Suppressor macrophage treated with lipopolysaccharide for 1 hour (primary cell): Measurements from ENCODE around the gene TK1.
"Not testable (repeated sequence)": the region's sequence is repeated elsewhere in the genome, so short reads cannot be mapped to it uniquely, and the experiment has no call there.

Experiments used
- DNase-seq, 3 donors: peaks; one replicate each; pipeline ENCODE4 v3.0.0-alpha.2; 2020 to 2022

TK1 gene, protein sequence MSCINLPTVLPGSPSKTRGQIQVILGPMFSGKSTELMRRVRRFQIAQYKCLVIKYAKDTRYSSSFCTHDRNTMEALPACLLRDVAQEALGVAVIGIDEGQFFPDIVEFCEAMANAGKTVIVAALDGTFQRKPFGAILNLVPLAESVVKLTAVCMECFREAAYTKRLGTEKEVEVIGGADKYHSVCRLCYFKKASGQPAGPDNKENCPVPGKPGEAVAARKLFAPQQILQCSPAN

GRCh38 chr17:78186692-78187595 lies at the start of gene TK1, which contains the start of gene AFMID:
Gene TK1 (minus strand): TSS chr17:78187052. CDS start chr17:78186994, 58 bp downstream.
Gene AFMID (plus strand): TSS chr17:78187362. CDS start chr17:78187371, 9 bp downstream.
- peak; percentile 98 to 99 (median 98) for DNase-seq

DNA sequence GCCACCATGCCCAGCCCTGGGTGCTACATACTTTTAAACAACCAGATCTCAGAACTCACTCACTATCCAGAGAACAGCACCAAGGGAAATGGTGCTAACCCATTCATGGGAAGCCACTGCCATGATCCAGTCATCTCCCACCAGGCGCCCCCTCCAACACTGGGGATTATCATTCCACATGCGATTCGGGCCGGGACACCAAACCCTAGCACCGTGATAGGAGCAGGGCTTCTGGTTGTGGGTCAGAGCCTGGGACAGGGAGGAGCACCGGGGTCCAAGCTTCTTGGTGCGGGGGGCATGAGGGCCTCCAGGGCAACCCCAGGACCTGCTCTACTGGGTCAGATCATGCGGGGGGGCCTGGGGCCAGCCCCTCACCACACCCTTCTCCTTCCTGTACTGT lies 49.0 kb upstream of the TK1 start:
- DNase-seq: no peak

- not testable (repeated sequence) for DNase-seq
These were observed 48.2 kb upstream of the TK1 start for GRCh38 chr17:78235022-78235421.

- DNase-seq: no peak
These were observed 47.5 kb upstream of the TK1 start for GRCh38 chr17:78234261-78234865.

DNA sequence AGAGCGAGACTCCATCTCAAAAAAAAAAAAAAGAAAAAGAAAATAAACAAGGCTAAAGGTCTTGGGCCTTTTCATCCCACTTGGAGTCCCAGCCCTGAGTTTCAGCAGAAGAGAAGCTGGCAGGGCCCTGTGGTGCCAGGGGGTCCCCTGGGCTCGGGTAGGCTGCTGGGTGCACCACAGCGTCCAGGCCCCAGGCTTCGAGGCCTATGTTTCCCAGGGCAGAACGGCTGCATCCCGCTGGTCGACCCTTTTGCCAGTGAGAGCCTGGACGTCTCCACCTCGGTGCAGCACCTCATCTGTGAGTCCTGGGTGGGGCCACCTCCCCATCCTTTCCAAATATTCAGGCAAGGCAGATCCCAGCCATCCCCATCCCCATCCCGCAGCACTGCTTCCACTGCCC lies 46.8 kb upstream of the TK1 start:
- no peak for DNase-seq

- peak; percentile 58 to 64 (median 59) for DNase-seq
These were observed 46.0 kb upstream of the TK1 start for GRCh38 chr17:78232859-78233173.

GRCh38 chr17:78231991-78232858 lies 45.4 kb upstream of the TK1 start:
- DNase-seq: peak in 2 of 3 donors; percentile 32 to 59

DNA sequence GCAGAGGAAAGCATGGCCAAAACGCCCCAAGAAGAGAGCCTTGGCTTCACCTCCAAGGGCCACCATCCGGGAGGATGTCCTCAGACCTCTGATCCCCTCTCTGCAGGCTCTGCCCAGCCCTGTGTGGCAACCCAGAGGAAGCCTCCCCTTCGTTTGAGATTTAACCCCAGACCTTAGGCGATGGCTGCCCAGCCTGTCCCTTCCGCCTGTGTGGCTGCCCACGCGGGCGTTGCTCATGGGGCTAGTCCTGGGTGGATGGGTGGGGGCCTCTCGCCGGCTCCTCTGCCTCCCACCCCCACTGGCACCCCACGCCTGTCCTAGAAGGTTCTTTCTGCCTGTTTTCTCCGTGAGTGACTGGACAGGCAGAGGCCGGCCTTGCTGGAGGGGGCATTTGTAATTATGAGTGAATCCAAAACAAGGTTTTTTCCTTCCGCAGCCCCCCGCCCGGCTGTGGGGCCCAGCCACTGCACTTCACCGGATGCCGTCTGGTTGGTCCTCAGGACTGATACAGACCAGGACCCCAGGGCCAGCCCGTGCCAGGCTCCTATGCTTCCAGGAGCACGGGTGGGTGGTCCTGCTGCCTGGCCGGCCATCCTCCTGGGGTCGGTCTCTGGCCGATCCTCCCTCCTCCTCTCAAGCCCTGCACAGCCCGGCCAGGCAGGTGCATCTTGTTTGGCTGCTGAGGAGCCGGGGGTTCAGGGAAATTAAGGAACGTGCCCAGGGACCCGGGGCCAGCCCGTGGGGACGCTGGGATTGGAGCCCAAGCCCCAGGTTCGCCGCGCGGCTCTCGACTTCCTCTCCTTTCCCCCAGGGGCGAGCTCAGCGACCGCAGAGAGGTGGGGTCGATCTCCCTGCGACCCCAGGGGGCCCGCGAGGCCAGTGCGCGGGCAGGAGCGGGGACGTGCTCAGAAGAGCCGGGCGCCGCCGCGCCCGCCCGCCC lies 44.4 kb upstream of the TK1 start, which contains the start of gene TMEM235:
Gene TMEM235 (plus strand): TSS at position 636 of the 940 bp plus-strand sequence. CDS start 393 bp downstream, outside the sequence.
- DNase-seq: no peak

GRCh38 chr17:78230252-78230962 lies 43.6 kb upstream of the TK1 start:
- DNase-seq: no peak

GRCh38 chr17:78228176-78228575 lies 41.3 kb upstream of the TK1 start:
- peak in 2 of 3 donors; percentile 8 to 25 for DNase-seq

- DNase-seq: peak; percentile 89 to 92 (median 89)
These were observed 40.6 kb upstream of the TK1 start for GRCh38 chr17:78227455-78227916.

DNA sequence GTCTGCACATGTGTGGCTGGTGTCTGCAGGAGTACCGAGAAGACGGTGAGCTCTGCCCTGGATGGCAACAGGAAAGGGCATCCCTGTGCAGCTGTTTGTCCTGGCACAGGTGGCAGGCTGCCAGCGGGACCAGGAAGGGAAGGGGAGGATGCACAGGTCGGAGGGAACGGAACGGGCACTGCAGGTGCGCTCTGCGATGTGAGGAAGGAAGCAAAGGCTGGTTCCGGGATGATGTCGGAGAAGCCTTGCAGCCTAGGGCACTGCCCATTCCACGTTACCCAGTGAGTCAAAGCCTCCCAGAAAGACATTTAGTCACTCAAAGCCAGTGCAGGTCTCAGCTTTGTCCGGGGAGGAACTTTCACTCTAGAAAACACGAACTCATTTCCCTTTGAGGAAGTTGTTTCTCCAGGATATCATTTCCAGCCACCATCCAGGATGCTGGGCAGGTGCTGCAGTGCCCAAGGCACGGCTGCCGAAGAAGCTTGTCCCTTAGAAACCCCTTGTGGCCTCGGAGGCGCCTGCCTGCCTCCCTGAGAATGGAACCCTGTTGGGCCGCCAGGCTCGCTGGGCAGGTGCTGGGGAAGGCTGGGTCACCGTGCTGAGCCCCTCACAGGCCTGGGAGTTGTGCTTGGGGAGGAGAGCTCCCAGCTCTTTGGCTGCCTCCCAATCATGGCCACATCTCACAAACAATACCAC lies 40.1 kb upstream of the TK1 start:
- peak; percentile 83 to 89 (median 86) for DNase-seq

GRCh38 chr17:78226055-78226758 lies 39.4 kb upstream of the TK1 start:
- DNase-seq: no peak

DNA sequence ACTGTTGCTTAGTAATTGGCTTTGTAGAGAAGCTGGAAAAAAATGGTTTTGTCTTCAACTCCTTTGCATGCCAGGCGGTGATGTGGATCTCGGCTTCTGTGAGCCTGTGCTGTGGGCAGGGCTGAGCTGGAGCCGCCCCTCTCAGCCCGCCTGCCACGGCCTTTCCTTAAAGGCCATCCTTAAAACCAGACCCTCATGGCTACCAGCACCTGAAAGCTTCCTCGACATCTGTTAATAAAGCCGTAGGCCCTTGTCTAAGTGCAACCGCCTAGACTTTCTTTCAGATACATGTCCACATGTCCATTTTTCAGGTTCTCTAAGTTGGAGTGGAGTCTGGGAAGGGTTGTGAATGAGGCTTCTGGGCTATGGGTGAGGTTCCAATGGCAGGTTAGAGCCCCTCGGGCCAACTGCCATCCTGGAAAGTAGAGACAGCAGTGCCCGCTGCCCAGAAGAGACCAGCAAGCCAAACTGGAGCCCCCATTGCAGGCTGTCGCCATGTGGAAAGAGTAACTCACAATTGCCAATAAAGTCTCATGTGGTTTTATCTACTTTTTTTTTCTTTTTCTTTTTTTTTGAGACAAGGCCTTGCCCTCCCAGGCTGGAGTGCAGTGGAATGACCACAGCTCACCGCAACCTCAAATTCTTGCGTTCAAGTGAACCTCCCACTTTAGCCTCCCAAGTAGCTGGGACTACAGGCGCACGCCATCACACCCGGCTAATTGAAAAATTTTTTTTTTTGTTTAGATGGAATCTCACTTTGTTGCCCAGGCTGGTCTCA lies 38.4 kb upstream of the TK1 start:
- DNase-seq: no peak

- DNase-seq: no peak
These were observed 37.6 kb upstream of the TK1 start for GRCh38 chr17:78224231-78225087.

DNA sequence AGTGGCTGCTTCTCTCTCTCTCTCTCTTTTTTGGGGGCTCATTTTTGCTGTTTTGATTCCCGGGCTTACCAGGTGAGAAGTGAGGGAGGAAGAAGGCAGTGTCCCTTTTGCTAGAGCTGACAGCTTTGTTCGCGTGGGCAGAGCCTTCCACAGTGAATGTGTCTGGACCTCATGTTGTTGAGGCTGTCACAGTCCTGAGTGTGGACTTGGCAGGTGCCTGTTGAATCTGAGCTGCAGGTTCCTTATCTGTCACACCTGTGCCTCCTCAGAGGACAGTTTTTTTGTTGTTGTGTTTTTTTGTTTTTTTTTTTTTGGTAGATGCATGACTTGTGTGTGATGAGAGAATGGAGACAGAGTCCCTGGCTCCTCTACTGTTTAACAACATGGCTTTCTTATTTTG lies 36.9 kb upstream of the TK1 start:
- no peak for DNase-seq

- no peak for DNase-seq
These were observed 36.2 kb upstream of the TK1 start for GRCh38 chr17:78223061-78223460.
